OCI-LY7 (cell line): Measurements from ENCODE around the gene FADS6.

Experiments
- CTCF ChIP-seq: fragments of 200-600 bp; sonication (generic); conservative IDR thresholded peaks from 2 replicates; pipeline ENCODE4 v1.5.1; 2014; ENCODE audit warnings: mild to moderate bottlenecking, antibody characterized with exemption, low read length, moderate library complexity, mixed read lengths
- EZH2phosphoT487 ChIP-seq: fragments of 200-600 bp; sonication (generic); IDR thresholded peaks from 2 replicates; pipeline ENCODE4 v1.6.1; 2018; ENCODE audit warnings: low read depth, borderline replicate concordance, mild to moderate bottlenecking, mixed run types, antibody characterized with exemption, low read length, moderate library complexity, mixed read lengths

- TF ChIP-seq CTCF (no peak), EZH2phosphoT487 (no peak)
Measured at GRCh38 chr17:74870512-74870911, 22.9 kb downstream of the FADS6 start.
